HepG2 (cell line): ENCODE data around the gene FCGR3A. TPM values are rescaled to one million over a fixed set of nuclear protein-coding genes. Genes with fewer than 3 reads are reported as not detected.
"Not testable (repeated sequence)": the region's sequence is repeated elsewhere in the genome, so short reads cannot be mapped to it uniquely, and the experiment has no call there.

Experiments used
- ATAC-seq: fragments of 200-7000 bp; cut with Tn5 transposase; 3 replicates; pipeline ENCODE4 v1.9.1; 2020; ENCODE audit warnings: mild to moderate bottlenecking, moderate library complexity
- BruUV-seq: library from RNA; stranded (reverse); fragments of 400-500 nt; replicated peaks from 2 replicates; lab custom pipeline; 2021; lab: Mats Ljungman, UMichigan
- CTCF ChIA-PET: fragments of 300-600 bp; formaldehyde crosslinking; extraction: SDS; loops from one replicate; lab custom pipeline; 2021; ENCODE audit warnings: low total read pairs, inconsistent platforms, low intra/inter-chr PET ratio; lab: Yijun Ruan, JAX
- POLR2A ChIA-PET: fragments of 350-600 bp; sonication (Branson Sonifier 250); formaldehyde crosslinking; loops from one replicate; lab custom pipeline; 2020; ENCODE audit warnings: antibody characterized with exemption, inconsistent platforms; lab: Yijun Ruan, JAX
- DNase-seq: peaks from one replicate; pipeline ENCODE4 v3.0.0-alpha.2; 2015; ENCODE audit warnings: low spot score
- FAIRE-seq: peaks from 3 replicates; lab custom pipeline; 2011; peaks lifted over from hg19 to GRCh38; lab: Jason Lieb, UNC
- H2AFZ ChIP-seq: one replicate; pipeline ENCODE4 v1.6.1; 2011; ENCODE audit warnings: low read length, inconsistent platforms
- H3K27ac ChIP-seq: fragments of 300-600 bp; 3 replicates; pipeline ENCODE4 v1.8.0; 2011; ENCODE audit warnings: mixed run types, mild to moderate bottlenecking, mixed read lengths, low read length, inconsistent platforms; ENCODE audit not compliant: insufficient read depth; ENCODE audit errors: extremely low read length
- H3K27me3 ChIP-seq, 2 experiments: fragments of 200-600 bp in 1 of 2; 2 replicates in 1 of 2; 3 replicates in 1 of 2; pipeline versions ENCODE4 v1.6.0 to v1.8.0; 2011; ENCODE audit warnings: low read length in 2 of 2, mild to moderate bottlenecking in 2 of 2, moderate library complexity in 2 of 2, inconsistent platforms in 1 of 2; ENCODE audit not compliant: insufficient read depth in 2 of 2, control insufficient read depth in 1 of 2
- H3K36me3 ChIP-seq, 2 experiments: fragments of 200-600 bp in 1 of 2; replicated peaks in 1 of 2; 2 replicates in 1 of 2; 3 replicates in 1 of 2; pipeline versions ENCODE4 v1.5.1 to v1.8.0; 2011; ENCODE audit warnings: low read length in 2 of 2, inconsistent platforms in 1 of 2; ENCODE audit not compliant: insufficient read depth in 2 of 2, control insufficient read depth in 1 of 2
- H3K4me1 ChIP-seq: 2 replicates; pipeline ENCODE4 v1.5.1; 2012; ENCODE audit warnings: low read length, inconsistent platforms; ENCODE audit not compliant: insufficient read depth
- H3K4me2 ChIP-seq: 2 replicates; pipeline ENCODE4 v1.6.0; 2011; ENCODE audit warnings: low read depth, low read length, inconsistent platforms
- H3K4me3 ChIP-seq, 3 experiments: fragments of 200-600 bp in 1 of 3; sonication (generic), shearing (Covaris generic) in 1 of 3; replicated peaks in 1 of 3; 2 replicates each; pipeline ENCODE4 v1.5.1; 2011 to 2016; ENCODE audit warnings: low read length in 3 of 3, inconsistent platforms in 2 of 3, low read depth in 2 of 3, mild to moderate bottlenecking in 2 of 3, control low read depth in 1 of 3, mixed read lengths in 1 of 3; ENCODE audit not compliant: insufficient read depth in 1 of 3
- H3K79me2 ChIP-seq: one replicate; pipeline ENCODE4 v1.6.1; 2011; ENCODE audit warnings: low read length, inconsistent platforms; ENCODE audit not compliant: insufficient read depth
- H3K9ac ChIP-seq: 2 replicates; pipeline ENCODE4 v1.6.0; 2011; ENCODE audit warnings: mild to moderate bottlenecking, low read depth, low read length, inconsistent platforms; ENCODE audit not compliant: insufficient read depth
- H3K9me3 ChIP-seq: 2 replicates; pipeline ENCODE4 v1.5.1; 2012; ENCODE audit warnings: mild to moderate bottlenecking, low read length
- H4K20me1 ChIP-seq: 2 replicates; pipeline ENCODE4 v1.6.0; 2011; ENCODE audit warnings: inconsistent platforms, mild to moderate bottlenecking, low read length, moderate library complexity; ENCODE audit not compliant: insufficient read depth
- WGBS: methylation state at CpG from one replicate; pipeline ENCODE4 v1.1.6; 2017; ENCODE audit warnings: low lambda C conversion rate; 5-methylcytosine and 5-hydroxymethylcytosine counted together
- in situ Hi-C: cut with HindIII; loops from 2 replicates; pipeline ENCODE4 v1.10.0; 2017; ENCODE audit warnings: low pct_unique_long_range_greater_than_20kb; ENCODE audit not compliant: extremely low pct_ligation_motif_present
- intact Hi-C: fragments of 100-400 bp; cut with micrococcal nuclease; formaldehyde crosslinking; loops from one replicate; pipeline ENCODE4 v1.10.0; 2022; ENCODE audit not compliant: unreplicated experiment
- polyA plus RNA-seq, 8 experiments: library from polyadenylated mRNA; depleted of rRNA in 3 of 8; stranded (reverse) in 7 of 8; unstranded in 1 of 8; fragments of >200 nt; fragmentation: Illumina TruSeq in 4 of 8; extraction: Trizol in 4 of 8; gene quantifications; 2 replicates each; pipeline versions ENCODE4 v1.2.1 to v1.2.3, GENCODE V29; 2011 to 2016; ENCODE audit warnings: low read depth in 4 of 8, missing spikeins in 1 of 8, mixed read lengths in 1 of 8; ENCODE audit not compliant: insufficient read depth in 1 of 8
- total RNA-seq, 5 experiments: library from RNA; depleted of rRNA; stranded (reverse); fragments of >200 nt; fragmentation: Illumina TruSeq; extraction: Trizol; gene quantifications; 2 replicates each; pipeline ENCODE4 v1.2.3, GENCODE V29; 2016; ENCODE audit warnings: low read depth in 1 of 5

The FCGR3A gene
- total and polyA plus RNA-seq, 2 of the 13 experiments (the other 11 are each of a cell fraction or from before 2014, with no cell fraction given): not detected

- H3K27me3 ChIP-seq, H2AFZ ChIP-seq, FAIRE-seq, DNase-seq, H3K79me2 ChIP-seq, H3K4me1 ChIP-seq, BruUV-seq, H3K9ac ChIP-seq, ATAC-seq, in situ Hi-C loops, H3K9me3 ChIP-seq, H3K4me2 ChIP-seq, intact Hi-C loops, H4K20me1 ChIP-seq, H3K4me3 ChIP-seq, H3K36me3 ChIP-seq, CTCF ChIA-PET, POLR2A ChIA-PET, H3K27ac ChIP-seq: not testable (repeated sequence)
- WGBS: no CpG with 5 or more reads among the region's 4 CpGs
Observed at GRCh38 chr1:161580879-161581537, 31.4 kb upstream of the FCGR3A start.

- H3K79me2 ChIP-seq, BruUV-seq, H3K9ac ChIP-seq, H3K4me1 ChIP-seq, H3K27ac ChIP-seq, ATAC-seq, POLR2A ChIA-PET, H3K9me3 ChIP-seq, DNase-seq, H2AFZ ChIP-seq, in situ Hi-C loops, intact Hi-C loops, H3K27me3 ChIP-seq, H4K20me1 ChIP-seq, H3K4me2 ChIP-seq, FAIRE-seq, H3K4me3 ChIP-seq, CTCF ChIA-PET, H3K36me3 ChIP-seq: not testable (repeated sequence)
- no CpG with 5 or more reads among the region's 8 CpGs for WGBS
Observed at GRCh38 chr1:161579856-161580507, 30.4 kb upstream of the FCGR3A start.

GRCh38 chr1:161576676-161577075 is 27.1 kb upstream of the FCGR3A start:
- CTCF ChIA-PET, H3K4me2 ChIP-seq, intact Hi-C loops, H3K27ac ChIP-seq, H2AFZ ChIP-seq, H3K9ac ChIP-seq, in situ Hi-C loops, H3K4me1 ChIP-seq, H3K4me3 ChIP-seq, H3K27me3 ChIP-seq, POLR2A ChIA-PET, H4K20me1 ChIP-seq, ATAC-seq, DNase-seq, BruUV-seq, H3K36me3 ChIP-seq, H3K9me3 ChIP-seq, H3K79me2 ChIP-seq, FAIRE-seq: not testable (repeated sequence)

GRCh38 chr1:161571703-161572102 is 22.1 kb upstream of the FCGR3A start:
- POLR2A ChIA-PET: not testable (repeated sequence)
- peak; percentile 53 for FAIRE-seq

More at GRCh38 chr1:161571703-161572102, 22.1 kb upstream of the FCGR3A start:
- CTCF ChIA-PET, H3K9me3 ChIP-seq, H3K27ac ChIP-seq, DNase-seq, H3K4me2 ChIP-seq, BruUV-seq, H3K4me1 ChIP-seq, H3K4me3 ChIP-seq, H2AFZ ChIP-seq, H3K79me2 ChIP-seq, H3K36me3 ChIP-seq, ATAC-seq, H3K27me3 ChIP-seq, H4K20me1 ChIP-seq, in situ Hi-C loops, H3K9ac ChIP-seq, intact Hi-C loops: not testable (repeated sequence)
- 23% methylated on average over 2 of the region's 8 CpGs for WGBS
